GM12801 (cell line): ENCODE results near the gene HLTF.

Experiments
- TF ChIP-seq, protein P1 (sequence below): IDR thresholded peaks from one replicate; pipeline ENCODE4 v1.5.1; 2011; ENCODE audit warnings: control low read depth; ENCODE audit not compliant: insufficient read length; ENCODE audit errors: extremely low read depth

Gene HLTF, protein sequence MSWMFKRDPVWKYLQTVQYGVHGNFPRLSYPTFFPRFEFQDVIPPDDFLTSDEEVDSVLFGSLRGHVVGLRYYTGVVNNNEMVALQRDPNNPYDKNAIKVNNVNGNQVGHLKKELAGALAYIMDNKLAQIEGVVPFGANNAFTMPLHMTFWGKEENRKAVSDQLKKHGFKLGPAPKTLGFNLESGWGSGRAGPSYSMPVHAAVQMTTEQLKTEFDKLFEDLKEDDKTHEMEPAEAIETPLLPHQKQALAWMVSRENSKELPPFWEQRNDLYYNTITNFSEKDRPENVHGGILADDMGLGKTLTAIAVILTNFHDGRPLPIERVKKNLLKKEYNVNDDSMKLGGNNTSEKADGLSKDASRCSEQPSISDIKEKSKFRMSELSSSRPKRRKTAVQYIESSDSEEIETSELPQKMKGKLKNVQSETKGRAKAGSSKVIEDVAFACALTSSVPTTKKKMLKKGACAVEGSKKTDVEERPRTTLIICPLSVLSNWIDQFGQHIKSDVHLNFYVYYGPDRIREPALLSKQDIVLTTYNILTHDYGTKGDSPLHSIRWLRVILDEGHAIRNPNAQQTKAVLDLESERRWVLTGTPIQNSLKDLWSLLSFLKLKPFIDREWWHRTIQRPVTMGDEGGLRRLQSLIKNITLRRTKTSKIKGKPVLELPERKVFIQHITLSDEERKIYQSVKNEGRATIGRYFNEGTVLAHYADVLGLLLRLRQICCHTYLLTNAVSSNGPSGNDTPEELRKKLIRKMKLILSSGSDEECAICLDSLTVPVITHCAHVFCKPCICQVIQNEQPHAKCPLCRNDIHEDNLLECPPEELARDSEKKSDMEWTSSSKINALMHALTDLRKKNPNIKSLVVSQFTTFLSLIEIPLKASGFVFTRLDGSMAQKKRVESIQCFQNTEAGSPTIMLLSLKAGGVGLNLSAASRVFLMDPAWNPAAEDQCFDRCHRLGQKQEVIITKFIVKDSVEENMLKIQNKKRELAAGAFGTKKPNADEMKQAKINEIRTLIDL

GRCh38 chr3:149086232-149086988 is at the start of gene HLTF:
Gene HLTF, minus strand, starts transcription at chr3:149086533. Its CDS starts 197 bp downstream, at chr3:149086336.
- TF ChIP-seq, protein P1, sequence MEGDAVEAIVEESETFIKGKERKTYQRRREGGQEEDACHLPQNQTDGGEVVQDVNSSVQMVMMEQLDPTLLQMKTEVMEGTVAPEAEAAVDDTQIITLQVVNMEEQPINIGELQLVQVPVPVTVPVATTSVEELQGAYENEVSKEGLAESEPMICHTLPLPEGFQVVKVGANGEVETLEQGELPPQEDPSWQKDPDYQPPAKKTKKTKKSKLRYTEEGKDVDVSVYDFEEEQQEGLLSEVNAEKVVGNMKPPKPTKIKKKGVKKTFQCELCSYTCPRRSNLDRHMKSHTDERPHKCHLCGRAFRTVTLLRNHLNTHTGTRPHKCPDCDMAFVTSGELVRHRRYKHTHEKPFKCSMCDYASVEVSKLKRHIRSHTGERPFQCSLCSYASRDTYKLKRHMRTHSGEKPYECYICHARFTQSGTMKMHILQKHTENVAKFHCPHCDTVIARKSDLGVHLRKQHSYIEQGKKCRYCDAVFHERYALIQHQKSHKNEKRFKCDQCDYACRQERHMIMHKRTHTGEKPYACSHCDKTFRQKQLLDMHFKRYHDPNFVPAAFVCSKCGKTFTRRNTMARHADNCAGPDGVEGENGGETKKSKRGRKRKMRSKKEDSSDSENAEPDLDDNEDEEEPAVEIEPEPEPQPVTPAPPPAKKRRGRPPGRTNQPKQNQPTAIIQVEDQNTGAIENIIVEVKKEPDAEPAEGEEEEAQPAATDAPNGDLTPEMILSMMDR = no peak

- TF ChIP-seq, protein P1 = no peak
Observed at GRCh38 chr3:149134575-149134974, 48.2 kb upstream of the HLTF start.

- TF ChIP-seq, protein P1 = no peak
Observed at GRCh38 chr3:149131589-149131988, 45.3 kb upstream of the HLTF start.

GRCh38 chr3:149129326-149130205 is 43.2 kb upstream of the HLTF start, which contains the start of gene HPS3:
Gene HPS3, plus strand, starts transcription at chr3:149129638. Its CDS starts 86 bp downstream, at chr3:149129724.
- TF ChIP-seq, protein P1 = no peak

- TF ChIP-seq, protein P1 = no peak
Observed at GRCh38 chr3:149128821-149129220, 42.5 kb upstream of the HLTF start.

DNA sequence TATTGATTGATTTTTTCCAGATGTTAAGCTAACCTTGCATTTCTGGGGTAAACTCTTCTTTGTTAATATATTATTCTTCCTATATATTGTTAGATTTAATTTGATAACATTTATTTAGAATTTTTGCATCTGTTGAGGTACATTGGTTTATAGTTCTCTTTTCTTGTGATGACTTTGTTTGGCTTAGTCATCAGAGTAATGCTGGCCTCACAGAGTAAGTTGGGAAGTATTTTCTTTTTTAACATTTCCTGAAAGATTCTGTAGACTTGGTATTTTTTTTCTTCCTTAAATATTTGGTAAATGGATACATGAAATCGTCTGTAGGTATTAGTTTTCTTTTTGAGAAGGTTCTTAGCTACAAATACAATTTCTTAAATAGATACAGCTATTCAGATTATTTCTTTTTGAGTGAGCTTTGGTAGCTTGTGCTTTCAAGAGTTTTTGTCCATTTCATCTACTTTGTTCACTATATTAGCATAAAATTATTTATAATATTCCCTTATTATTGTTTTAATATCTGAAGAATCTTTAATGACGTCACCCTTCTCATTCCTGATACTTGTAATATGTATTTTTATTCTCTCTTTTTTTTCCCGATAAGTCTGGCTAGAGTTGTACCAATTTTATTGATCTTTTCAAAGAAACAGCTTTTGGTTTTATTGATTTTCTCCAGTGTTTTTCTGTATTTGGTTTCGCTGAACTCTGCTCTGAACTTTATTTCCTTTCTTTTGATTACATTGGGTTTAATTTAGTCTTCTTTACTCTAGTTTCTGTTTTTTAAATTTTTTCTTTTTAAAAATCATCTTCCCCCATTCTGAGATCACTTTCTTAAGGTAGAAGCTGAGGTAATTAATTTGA is 36.6 kb upstream of the HLTF start:
- TF ChIP-seq, protein P1 = no peak
